Skeletal muscle cell (primary cell): ENCODE measurements around the gene POFUT2.

Experiments used
- DNase-seq: peaks from one replicate; pipeline ENCODE4 v3.0.0-alpha.2; 2010; ENCODE audit warnings: low read depth
- H3K4me3 ChIP-seq: 2 replicates; pipeline ENCODE4 v1.5.1; 2011; ENCODE audit warnings: low read depth, mild to moderate bottlenecking, control low read depth, low read length, moderate library complexity

POFUT2 gene

DNA sequence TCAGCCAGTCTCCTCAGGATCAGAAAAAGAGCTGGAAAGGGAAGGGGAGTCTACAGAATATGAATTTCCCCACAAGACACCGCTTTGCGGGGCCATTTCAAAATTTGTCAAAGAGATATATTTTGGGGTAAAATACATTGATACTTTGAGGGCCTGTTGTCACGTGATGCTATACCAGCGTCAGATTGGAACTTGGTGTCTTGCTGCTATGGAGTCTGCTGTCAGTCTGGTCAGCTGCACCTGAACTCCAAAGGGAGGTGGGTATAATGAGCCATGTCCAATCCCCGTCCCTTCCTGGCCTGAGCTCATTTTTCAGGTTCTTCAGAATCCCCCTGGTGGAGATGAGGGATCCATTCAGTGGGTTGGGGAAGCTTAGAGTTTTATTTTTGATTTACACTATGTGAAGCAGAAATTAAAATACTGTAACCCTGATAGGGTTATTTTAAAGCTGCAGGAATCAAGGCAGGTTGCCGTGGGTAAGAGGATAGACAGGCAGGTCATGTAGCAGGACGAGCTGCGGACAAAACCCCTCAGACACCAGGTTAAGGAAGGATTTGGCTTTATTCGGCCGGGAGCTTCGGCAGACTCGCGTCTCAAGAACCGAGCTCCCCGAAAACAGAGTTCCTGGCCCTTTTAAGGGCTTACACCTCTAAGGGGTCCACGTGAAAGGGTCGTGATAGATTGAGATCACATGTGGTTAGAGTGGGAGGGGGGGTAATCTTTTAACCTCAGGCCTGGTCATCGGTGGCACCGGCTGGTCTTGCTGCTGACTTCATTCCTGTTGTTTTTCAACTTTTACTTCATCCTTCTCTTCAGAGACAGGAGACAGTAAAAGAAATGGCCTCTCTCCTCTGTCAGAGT is 2.2 kb upstream of the POFUT2 start:
- DNase-seq = no peak
- no peak overlapping the region for H3K4me3 ChIP-seq

DNA sequence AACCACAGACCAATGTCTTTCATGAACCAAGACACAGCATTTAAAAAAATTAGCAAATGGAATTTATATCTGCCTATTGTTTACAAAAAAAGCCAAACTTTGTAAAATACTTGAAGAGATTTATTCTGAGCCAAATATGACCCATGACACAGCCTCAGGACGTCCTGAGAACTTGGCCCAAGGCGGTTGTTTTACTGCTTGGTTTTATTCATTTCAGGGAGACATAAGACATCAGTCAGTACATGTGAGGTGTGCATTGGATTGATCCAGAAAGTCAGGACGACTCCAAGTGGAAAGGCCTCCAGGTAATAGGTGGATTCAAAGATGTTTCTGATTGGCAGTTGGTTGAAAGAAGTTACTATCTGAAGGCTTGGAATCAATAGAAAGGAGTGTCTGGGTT is 1.4 kb upstream of the POFUT2 start:
- H3K4me3 ChIP-seq = peak overlapping the region; percentile 66
- no peak for DNase-seq

DNA sequence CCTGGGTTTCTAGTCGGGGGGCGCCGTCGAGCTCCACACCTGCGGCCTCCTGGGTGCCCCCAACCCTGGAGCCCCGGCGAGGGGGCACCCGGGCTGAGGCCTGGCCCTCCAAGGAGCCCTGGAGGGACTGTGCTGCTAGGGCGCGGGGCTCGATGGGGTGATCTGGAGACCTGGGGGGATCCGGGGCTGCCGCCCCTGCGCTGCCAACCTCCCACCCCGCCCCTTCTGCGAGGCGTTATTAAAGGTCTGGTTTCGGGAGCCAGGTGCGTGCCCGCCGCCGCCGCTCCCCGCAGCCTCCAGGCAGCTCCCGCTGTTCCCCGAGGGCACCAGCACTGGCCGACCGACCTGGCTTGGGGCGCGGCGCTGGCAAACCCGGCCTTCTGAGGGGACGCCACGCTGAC is 746 bp upstream of the POFUT2 start:
- no peak for DNase-seq

DNA sequence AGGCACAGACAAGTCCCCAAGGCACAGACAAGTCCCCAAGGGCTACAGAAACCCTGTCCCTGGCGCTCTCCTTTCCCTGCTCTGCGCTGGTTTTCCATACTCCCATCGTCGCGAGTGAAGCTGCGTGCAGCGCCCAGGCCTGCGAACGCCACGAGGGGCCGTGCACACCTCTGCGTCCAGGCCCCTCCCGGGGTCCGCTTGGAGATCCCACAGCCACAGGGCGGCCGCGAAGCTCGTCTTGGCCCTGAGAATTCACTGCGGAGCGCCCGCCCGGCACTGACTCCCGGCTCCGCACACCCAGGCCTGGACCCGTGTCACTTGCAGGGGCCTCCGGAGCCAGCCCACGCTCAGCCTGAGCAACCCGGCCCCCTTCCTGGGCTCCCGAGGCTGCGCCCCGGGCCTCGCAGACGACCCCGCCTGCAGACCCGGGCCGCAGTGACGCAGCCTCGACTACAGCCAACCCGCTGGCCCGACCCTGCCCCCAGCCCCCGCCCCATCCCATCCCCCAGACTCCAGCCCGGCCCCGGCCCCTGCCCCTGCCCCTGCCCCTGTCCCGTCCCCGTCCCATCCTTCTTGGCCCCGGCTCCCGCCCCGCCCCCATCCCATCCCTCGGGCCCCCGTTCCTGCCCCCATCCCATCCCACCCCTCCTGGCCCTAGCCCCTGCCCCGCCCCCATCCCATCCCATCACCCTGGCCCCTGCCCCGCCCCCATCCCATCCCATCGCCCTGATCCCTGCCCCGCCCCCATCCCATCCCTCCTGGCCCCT is 841 bp downstream of the POFUT2 start:
- H3K4me3 ChIP-seq = peak overlapping the region; percentile 66

More for the DNA sequence above, 746 bp upstream of the POFUT2 start:
- peak overlapping the region; percentile 66 for H3K4me3 ChIP-seq

DNA sequence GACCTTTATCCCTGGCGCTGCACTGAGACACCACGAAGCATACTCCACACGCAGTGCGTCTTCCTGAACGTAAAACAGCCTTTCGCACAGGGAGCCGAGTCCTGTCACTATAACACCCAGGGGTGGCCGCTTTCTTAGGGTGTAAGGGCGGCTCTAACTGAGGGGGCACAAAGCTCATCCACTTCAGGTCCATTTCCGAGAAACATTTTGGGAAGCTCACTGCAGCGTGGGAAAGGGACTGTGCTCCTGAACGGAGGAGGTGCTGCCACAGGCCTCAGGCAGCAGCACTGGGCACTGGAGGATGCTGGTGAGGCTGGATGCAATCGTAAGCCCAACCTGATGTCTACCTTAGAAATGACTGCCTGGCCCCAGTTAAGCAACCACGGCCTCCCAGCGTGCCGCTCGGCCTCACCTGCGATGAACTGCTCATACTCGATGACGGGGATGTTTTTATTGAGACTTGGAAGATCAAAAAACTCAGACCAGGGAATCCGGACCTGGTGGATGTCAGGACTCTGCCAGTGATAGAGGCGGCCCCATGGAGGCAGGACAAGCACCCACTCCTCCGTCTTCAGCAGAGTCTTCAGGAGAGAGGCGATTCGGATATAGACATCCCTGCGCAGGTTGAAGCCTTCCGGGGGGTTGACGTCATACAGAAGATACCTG is 2.3 kb downstream of the POFUT2 start:
- DNase-seq = no peak

More for the DNA sequence above, 841 bp downstream of the POFUT2 start:
- DNase-seq = no peak

DNA sequence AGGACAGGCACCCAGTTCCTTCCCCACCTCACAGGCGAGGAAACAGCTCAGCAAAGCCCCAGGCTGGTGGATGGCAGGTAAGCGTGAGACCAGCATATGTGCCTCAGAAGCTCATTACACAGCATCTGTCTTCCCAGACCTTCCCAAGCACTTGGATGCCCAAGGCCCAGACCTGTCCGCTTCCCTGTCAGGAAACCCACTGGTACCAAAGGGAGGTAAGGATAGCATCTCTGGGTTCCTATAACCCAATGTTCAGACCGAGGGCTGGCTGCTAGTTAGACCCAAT is 3.3 kb downstream of the POFUT2 start:
- no peak for DNase-seq
- no peak overlapping the region for H3K4me3 ChIP-seq

More for the DNA sequence above, 2.3 kb downstream of the POFUT2 start:
- H3K4me3 ChIP-seq = no peak overlapping the region

DNA sequence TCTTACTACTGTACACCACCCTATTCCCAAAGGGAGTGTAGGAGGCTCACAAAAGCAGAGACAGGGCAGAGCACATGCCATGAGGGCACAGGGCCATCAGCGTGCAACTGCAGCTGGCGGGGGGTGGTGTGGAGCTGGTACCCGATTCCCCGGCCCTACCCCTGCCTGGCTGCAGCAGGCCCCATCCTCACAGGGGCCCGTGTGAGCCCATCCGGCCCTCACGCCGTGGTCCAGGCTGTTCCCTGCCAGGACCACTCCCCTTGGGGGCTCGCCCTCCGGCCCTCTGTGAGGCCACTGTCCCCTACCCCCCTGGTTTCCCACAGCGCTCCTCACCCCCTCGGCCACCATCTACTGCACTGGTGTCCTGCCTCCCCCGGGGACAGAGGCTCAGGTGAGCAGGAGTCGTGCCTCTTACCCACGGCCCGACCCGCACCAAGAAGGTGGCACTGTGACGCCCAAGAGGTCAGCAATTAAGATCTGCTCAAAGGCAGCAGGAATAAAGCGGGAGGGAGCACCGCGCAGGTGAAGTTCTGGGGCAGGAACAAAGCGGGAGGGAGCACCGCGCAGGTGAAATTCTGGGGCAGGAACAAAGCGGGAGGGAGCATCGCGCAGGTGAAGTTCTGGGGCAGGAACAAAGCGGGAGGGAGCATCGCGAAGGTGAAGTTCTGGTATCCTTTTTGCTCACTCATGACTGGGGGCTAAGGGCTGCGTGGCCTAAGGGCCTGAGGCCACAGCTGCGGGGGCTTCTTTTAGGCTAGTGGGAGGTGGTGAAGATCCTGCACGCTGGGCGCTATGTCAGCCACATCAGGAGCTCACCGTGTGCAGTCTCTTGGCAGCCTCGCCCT is 3.9 kb downstream of the POFUT2 start:
- H3K4me3 ChIP-seq = no peak overlapping the region
- DNase-seq = no peak

DNA sequence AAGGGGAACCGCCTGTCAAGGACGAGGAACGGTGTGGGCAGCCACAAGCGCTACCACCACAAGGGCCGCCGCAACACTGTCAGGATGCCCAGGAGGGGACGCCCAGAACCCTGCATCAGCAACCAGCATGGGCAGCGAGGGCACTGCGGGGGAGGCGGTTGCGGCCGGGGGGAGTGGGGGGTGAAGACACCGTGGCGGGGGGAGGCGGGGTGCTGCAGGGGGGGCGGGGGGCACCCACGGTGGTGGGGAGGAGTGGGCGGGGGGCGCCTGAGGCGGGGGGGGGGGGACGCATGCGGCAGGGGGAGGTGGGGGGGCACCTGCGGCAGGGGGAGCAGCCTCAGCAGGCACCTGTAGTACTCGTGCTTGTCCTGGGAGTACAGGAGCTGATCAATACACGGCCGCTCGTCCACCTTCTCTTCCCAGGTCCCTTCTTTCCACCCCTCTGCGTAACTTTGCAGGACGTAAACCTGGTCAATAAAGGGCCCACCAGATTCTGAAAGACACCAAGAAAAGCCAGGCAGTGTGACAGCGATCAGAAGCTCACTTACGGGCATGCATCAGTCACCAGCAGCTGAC is 4.6 kb downstream of the POFUT2 start:
- no peak for DNase-seq
- no peak overlapping the region for H3K4me3 ChIP-seq

DNA sequence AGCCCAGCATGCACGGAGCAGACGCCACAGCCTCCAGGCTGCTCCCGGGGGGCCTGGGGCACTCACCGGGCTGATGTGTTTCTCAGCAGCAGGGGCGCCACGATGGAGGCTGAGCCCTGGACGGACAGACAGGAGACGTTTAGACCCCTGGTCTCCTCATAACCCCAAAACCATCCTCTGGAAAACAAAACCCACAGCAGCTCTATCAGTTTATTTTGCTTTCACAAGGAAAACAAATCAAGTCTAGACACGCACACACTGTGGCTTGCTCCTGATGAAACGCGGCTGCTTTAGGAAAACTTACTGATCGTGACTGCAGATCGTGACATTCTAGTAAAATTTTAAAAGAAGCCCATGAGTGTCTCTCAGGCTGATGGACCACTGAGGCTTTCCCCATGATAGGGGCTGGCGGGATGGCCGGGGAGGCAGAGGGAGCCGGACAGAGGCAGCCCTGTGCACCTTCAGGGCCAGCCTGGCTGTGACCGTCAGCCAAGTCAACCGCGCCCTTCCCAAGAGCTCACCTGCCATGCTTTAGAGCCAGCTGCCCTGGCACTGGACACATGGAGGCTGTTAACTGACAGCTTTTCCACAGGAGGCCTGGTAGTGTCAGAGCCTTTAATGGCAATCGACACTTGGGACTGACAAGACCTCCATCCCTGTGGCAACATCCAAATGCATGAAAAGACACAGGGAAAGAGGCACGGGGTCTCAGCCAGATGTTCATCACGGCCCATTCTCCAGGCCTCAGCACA is 5.2 kb downstream of the POFUT2 start:
- no peak overlapping the region for H3K4me3 ChIP-seq
- no peak for DNase-seq

DNA sequence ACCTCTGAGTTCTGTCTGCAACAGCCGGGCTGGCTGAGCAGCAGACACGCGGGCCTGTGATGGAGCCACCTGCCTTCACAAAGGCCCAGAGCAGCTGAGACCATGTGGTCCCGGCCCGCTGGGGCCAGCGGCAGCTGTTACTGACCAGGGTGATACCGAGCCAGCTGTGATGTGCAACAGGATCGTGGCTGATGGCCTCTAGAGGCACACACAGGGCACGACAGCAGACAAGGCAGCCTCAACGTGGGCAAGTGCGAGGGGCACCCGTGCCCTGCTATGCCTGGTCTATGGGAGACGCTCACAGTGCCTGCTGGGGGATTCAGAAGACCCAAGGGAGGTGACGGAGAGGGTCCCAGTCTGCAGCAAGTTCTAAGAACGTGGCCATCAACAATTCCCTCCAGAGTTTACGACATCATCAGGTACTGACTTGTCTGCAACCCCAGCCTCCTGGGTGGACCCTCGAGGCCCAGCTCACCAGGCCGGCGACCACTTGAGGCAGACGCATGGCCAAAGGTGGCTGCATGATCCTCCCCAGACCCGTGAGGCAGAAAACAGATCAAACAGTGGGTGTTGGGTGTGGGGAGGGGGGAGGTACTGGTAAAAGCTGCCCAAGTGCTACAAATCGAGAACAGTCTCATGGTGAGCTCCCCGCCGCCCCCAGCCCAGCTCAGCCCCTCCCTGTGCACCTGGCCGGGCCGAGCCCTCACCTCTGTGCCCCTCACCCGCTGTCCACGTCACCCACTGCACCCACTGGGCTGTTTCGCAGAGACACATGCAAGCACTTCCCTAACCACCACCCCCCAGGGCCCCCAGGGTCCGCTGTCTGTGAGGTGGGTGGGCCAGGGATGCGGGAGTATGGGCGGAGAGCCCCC is 6.0 kb downstream of the POFUT2 start:
- no peak for DNase-seq
- H3K4me3 ChIP-seq = no peak overlapping the region

DNA sequence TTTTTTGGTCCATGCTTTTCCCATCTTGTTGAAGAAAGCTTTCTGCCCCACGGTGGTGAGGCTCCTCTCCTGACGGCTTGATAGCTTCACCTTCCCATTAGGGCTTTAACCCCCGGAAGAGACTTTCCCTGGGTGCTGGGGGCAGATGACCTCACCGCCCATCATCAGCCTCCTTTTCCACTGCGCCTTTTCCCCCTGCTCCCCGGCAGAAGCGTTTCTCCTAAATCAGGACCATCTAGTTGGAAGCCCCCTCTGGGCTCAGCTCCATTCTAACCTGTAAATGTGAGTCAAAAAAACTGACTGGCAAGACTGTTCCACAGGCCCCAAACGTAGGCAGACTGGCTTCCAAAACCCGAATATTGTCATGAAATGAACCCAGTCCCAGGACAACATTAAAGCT is 6.7 kb downstream of the POFUT2 start:
- no peak for DNase-seq
- H3K4me3 ChIP-seq = no peak overlapping the region

DNA sequence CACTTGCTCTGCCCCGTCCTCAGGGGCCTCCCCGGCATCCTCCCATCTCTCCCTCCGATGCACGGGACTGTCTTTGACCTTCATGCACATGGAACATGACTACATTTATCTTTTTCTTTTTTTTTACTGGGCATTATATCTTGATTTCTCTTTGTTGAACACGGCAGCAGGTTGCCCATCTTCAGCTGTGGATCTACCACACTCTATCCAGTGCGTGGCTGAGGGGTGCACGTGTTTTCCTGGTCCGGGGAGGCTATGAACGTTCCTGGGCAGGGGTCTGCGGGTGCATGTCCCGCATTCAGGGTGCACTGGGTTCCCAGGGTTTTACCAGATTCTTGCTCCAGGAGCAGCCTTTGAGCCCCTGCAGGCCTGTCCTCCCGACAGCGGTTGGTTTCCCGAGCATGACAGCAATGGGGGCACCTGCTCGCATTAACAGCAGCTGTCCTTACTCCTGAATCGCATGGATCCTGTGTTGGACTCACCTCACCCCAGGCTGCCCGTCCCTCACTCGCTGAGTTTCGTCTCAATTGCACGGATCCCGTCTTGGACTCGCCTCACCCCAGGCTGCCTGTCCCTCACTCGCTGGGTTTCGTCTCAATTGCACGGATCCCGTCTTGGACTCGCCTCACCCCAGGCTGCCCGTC is 7.4 kb downstream of the POFUT2 start:
- H3K4me3 ChIP-seq = no peak overlapping the region
- no peak for DNase-seq

DNA sequence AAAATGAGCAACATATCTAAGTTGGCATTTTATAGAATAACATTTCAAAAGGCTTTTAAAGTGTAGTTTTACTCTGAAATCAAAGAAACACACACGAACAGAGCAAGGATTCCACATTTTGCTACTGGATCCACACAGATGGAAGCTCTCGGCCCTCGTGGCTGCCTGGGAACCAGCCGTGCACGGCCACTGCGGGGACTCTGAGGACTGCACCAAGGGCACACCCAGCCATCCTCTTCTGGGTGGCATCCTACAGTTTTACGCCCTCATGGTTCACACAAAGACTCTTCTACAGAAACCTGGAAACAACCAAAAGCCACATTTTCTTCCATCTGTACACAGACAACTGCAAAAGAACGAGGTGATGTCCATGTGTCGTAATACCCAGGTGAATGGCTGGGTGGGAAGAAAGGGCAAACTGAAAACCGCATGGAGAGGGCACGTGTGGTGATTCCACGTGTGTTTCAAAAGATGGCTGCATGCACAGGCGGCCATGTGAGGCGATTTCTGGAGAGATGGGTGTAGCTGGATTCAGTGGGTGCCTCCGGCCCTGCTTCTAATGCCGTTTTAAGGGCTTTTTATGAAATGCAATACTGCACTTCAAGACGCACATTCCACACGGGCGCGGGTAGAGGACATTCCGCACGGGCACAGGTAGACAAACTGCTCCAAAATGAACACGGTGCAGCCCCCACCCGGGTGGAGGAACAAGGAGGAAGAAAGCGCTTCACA is 8.1 kb downstream of the POFUT2 start:
- H3K4me3 ChIP-seq = no peak overlapping the region
- no peak for DNase-seq

DNA sequence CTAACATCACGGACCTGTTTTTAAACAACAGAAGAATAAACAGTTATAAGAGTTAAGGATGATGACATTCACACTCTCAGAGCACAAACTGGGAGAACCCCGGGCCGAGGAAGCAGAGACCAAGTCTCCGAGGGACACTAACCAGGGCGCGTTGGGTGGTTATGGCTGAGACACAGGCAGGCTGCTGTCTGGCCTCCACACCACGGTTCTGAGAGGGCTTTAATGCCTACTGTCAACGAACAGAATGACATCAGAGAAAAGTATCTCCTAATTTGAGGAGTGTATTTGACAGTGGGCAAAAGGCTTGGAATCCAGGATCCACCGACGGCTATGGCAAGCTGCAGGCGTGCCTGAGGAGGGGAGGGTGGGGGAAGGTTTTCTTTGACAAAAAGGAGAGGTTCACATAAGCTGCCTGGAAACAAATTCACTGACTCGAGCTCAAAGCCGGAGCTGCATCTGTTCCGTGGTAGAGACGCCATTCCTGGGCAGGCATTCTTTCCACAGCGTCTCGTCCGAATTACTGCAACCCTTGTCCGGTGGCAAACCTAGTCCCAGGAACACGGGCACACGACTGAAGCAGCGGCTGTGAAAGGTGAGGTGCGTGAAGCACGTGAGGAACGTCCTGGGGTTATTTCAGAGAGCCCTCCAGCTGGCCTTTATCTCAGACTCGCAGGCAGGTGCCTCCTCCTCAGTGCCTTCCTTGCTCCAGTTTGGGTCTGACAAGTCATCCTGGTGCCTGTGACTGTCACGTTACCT is 9.4 kb downstream of the POFUT2 start:
- no peak overlapping the region for H3K4me3 ChIP-seq
- DNase-seq = no peak

DNA sequence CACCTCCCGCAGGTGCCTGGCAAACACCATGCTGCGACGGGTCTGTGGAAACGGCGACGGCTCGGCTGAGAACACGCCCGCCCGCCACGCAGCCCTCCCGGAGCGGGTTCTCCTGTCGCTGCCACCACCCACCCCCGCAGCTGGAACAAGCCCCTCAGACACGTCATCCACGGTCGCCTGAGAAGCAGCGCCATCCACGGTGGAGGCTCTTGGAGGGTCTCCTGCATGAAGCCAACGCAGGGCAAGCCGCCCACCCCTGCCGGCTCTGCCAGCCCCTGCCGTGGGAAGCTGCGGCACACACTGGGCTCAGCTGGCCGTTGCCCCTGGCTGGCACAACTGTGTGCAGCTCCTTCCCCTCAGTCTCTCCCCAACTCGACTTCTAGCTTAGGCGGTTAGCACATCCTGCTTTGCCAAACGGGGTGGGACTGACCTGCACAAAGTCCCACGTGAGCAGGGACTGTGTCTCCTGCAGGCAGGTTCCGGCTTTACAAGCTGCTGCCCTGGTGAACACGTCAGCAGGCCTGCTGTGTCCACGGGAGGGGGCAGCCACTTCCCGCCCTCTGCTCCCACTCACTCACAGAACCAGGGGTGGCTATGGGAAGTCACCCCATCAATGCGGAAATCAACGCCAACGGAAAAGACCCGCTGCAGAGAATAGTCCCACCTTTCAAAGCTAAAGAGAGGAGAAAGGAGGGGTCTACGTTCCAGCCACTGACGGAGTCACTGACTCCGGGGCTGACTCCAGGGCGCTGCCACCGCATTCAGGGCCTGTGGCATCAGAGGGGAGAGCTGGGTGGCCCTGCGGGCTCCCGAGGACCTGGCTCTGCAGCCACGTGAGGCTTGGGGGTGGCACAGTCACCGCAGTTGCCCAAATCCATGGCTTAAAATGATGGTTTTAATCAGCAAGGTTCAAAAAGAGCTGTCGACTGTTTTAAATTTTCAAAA is 10.3 kb downstream of the POFUT2 start:
- no peak for DNase-seq
- no peak overlapping the region for H3K4me3 ChIP-seq
